GM12892 (cell line): ENCODE measurements around the gene IL10.

Experiments
- DNase-seq: peaks from one replicate; pipeline ENCODE4 v3.0.0; 2011; ENCODE audit not compliant: insufficient read length
- FAIRE-seq: peaks from 2 replicates; lab custom pipeline; 2011; peaks lifted over from hg19 to GRCh38; lab: Jason Lieb, UNC
- POLR2A ChIP-seq: IDR thresholded peaks from 2 replicates; pipeline ENCODE4 v1.6.1; 2011; ENCODE audit warnings: low read depth, low read length, control low read depth
- POLR2AphosphoS5 ChIP-seq: IDR thresholded peaks from 2 replicates; pipeline ENCODE4 v1.6.1; 2011; ENCODE audit warnings: low read depth, low read length, control low read depth
- TAF1 ChIP-seq: IDR thresholded peaks from 2 replicates; pipeline ENCODE4 v1.6.1; 2011; ENCODE audit warnings: low read depth, mild to moderate bottlenecking, control low read depth, low read length, borderline replicate concordance

Gene IL10

DNA sequence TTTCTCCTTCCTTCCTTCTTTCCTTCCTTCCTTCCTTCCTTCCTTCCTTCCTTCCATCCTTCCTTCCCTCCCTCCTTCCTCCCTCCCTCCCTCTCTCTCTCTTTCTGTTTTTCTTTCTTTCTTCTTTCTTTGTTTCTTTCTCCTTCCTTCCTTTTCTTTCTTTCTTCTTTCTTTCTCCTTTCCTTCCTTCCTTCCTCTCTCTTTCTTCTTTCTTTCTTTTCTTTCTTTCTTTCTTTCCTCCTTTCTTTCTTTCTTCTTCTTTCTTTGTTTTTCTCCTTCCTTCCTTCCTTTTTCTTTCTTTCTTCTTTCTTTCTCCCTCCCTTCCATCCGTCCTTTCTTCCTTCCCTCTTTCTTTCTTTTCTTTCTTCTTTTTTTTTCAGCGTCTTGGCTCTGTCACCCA, 19.8 kb downstream of the IL10 start:
- TF ChIP-seq TAF1 (no peak), POLR2A (no peak), POLR2AphosphoS5 (no peak)
- FAIRE-seq (no peak), DNase-seq (no peak)

DNA sequence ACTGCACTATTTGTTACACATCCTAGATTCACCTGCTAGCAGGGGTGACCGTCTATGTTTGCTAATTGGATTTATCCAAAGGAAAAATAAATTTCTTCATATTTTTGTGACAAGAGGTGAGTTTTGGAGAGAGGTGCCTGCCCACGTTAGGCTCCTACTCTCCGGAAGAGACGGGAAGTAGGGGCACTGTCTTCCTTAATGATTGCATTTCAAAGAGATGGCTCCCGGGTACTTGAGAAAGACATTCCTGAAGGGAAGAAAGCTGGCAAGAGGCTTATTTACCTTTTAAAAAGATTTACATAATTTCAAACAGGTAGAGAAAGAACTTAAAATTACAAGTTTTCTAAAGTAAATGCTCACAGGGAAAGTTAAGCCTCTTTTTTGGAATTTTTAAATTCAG, 20.4 kb downstream of the IL10 start:
- no peak for DNase-seq
- TF ChIP-seq POLR2A (no peak), TAF1 (no peak), POLR2AphosphoS5 (no peak)
- FAIRE-seq, result no peak

GRCh38 chr1:206748348-206749030, 23.8 kb downstream of the IL10 start:
- FAIRE-seq (no peak), DNase-seq (no peak)
- no peak for TF ChIP-seq TAF1
- no peak for TF ChIP-seq POLR2AphosphoS5
- TF ChIP-seq POLR2A, result no peak

- no peak for FAIRE-seq
- no peak for TF ChIP-seq POLR2AphosphoS5
- TF ChIP-seq POLR2A, result no peak
- no peak for TF ChIP-seq TAF1
These were observed 27.0 kb downstream of the IL10 start for GRCh38 chr1:206745301-206745700.

GRCh38 chr1:206744683-206745082, 27.6 kb downstream of the IL10 start:
- no peak for DNase-seq
- no peak for FAIRE-seq
- TF ChIP-seq TAF1 (no peak), POLR2A (no peak), POLR2AphosphoS5 (no peak)

More at GRCh38 chr1:206745301-206745700, 27.0 kb downstream of the IL10 start:
- no peak for DNase-seq

DNA sequence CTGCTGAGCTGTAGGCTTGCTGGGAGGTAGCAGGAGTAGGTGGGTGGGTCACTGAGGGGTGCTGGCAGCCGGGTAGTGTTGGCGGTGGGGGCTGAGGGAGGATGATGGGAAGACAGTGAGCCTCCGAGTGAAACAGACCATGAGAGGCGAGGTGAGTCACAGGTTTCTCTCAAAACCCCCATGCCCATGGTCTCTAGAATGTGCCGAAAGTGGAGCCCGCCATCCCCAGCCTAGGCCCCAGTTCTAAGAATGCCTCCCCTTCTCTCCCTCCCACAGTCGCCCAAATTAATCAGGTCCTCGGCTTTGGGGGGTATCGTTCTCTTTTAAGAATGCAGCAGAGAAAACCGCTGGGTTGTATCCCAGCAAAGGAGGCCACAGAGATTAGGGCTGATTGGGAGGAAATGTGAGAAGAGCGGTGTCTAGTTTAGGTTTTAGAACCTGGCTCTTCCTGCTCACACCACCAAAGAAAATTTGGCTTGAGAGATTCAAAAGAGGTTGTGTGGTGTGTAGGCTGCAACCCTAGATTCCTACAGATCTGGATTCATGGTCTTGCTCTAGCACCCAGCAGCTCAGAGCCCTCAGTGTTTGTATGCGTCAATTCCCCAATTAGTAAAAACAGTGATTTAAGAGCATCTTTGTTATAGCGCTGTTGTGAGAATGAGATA, 29.4 kb downstream of the IL10 start:
- peak; percentile 62 for FAIRE-seq
- no peak for DNase-seq
- TF ChIP-seq POLR2A (no peak), POLR2AphosphoS5 (no peak), TAF1 (no peak)

GRCh38 chr1:206741142-206741701, 31.1 kb downstream of the IL10 start:
- FAIRE-seq (peak; percentile 42), DNase-seq (no peak)
- TF ChIP-seq TAF1, result no peak
- TF ChIP-seq POLR2A, result no peak
- TF ChIP-seq POLR2AphosphoS5, result no peak

- FAIRE-seq (peak; percentile 93), DNase-seq (peak; percentile 64)
- TF ChIP-seq POLR2A (peak; percentile 65; the same call in 1 of the 2 replicates), TAF1 (no peak), POLR2AphosphoS5 (peak; percentile 84)
These were observed 32.8 kb downstream of the IL10 start for GRCh38 chr1:206739411-206740076.

DNA sequence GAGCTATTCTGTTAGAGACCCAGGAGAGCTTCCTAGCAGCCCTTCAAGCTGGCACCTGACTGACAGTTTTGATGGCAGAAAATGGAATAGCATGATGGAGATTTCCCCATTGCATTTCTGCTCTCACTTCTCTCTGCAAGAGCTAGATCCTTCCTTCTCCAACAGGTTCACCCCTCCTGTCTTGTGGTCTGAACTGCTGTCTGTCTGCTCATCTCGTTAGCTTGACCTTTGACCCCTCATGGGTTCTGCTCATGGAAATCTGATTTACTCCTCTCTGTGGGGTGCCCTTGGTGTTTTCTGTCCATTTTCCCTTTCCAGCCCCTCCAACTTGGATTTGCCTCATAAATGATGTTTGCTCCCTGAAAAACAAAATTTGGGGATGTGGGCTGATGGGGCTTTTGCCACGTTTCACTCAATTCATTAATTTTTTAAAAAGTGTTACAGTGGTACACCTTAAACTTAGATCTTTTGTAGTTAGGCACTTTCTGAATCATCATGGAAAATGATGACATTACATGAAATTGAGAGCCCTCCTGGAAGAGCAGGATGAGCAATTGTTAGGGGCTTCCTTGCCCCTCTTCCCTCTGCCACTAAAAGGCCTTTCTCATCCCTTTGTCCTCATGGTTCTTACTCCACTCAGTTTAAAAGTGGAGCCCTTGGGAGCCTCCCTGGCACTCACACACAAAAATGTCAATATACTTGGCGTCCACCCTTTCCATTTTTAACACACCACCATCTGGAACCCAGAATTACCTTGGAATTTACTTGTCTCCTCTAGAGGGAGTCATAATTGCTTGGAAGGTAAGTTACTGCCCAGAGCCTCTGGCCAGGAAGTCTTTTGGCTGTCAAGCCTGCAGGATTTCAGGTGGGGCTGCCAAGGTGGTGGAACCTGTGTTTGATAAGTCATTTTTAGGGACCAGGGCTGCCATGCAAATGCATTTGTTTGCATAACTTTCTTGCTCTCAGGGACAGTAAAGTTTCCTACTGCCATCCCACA, 33.6 kb downstream of the IL10 start:
- FAIRE-seq (no peak), DNase-seq (no peak)
- TF ChIP-seq POLR2A (no peak), TAF1 (no peak), POLR2AphosphoS5 (no peak)

- TF ChIP-seq POLR2A (no peak), TAF1 (no peak), POLR2AphosphoS5 (no peak)
- DNase-seq (no peak), FAIRE-seq (no peak)
These were observed 34.5 kb downstream of the IL10 start for GRCh38 chr1:206737729-206738201.
